MM.1S (cell line): ENCODE results near the gene PLA2G15.

Experiments
- DNase-seq: peaks from one replicate; pipeline ENCODE4 v3.0.0-alpha.2; 2015
- H2AFZ ChIP-seq: fragments of 300-600 bp; sonication (generic); 2 replicates; pipeline ENCODE4 v1.6.0; 2016; ENCODE audit warnings: antibody characterized with exemption, low read length
- H3F3A ChIP-seq: fragments of 300-600 bp; sonication (generic); 2 replicates; pipeline ENCODE4 v1.6.1; 2016; ENCODE audit warnings: mild to moderate bottlenecking, antibody characterized with exemption, low read length, moderate library complexity, mixed read lengths; ENCODE audit not compliant: insufficient read depth
- H3K27ac ChIP-seq: fragments of 300-600 bp; sonication (generic); 2 replicates; pipeline ENCODE4 v1.5.1; 2016; ENCODE audit warnings: mild to moderate bottlenecking, low read length
- H3K27me3 ChIP-seq: fragments of 300-600 bp; sonication (generic); replicated peaks from 2 replicates; pipeline ENCODE4 v1.6.0; 2016; ENCODE audit warnings: low read length; ENCODE audit not compliant: insufficient read depth
- H3K36me3 ChIP-seq: fragments of 300-600 bp; sonication (generic); replicated peaks from 2 replicates; pipeline ENCODE4 v1.6.1; 2016; ENCODE audit warnings: mild to moderate bottlenecking, low read length, mixed read lengths; ENCODE audit not compliant: insufficient read depth
- H3K4me1 ChIP-seq: fragments of 300-600 bp; sonication (generic); 2 replicates; pipeline ENCODE4 v1.6.1; 2016; ENCODE audit warnings: low read length, mixed read lengths
- H3K4me2 ChIP-seq: fragments of 300-600 bp; sonication (generic); 2 replicates; pipeline ENCODE4 v1.6.0; 2016; ENCODE audit warnings: low read depth, low read length
- H3K4me3 ChIP-seq: fragments of 300-600 bp; sonication (generic); 2 replicates; pipeline ENCODE4 v1.5.1; 2016; ENCODE audit warnings: low read length, mixed read lengths
- H3K79me2 ChIP-seq: fragments of 300-600 bp; sonication (generic); 2 replicates; pipeline ENCODE4 v1.6.1; 2016; ENCODE audit warnings: mixed run types, low read length, mixed read lengths
- H3K9ac ChIP-seq: fragments of 300-600 bp; sonication (generic); 2 replicates; pipeline ENCODE4 v1.6.1; 2016; ENCODE audit warnings: low read length, mixed read lengths
- H3K9me2 ChIP-seq: fragments of 300-600 bp; sonication (generic); replicated peaks from 2 replicates; pipeline ENCODE4 v1.6.1; 2016; ENCODE audit warnings: mild to moderate bottlenecking, low read length, mixed read lengths; ENCODE audit not compliant: insufficient read depth
- H3K9me3 ChIP-seq: fragments of 300-600 bp; sonication (generic); replicated peaks from 2 replicates; pipeline ENCODE4 v1.6.1; 2016; ENCODE audit warnings: mild to moderate bottlenecking, low read length, mixed read lengths; ENCODE audit not compliant: insufficient read depth
- H4K20me1 ChIP-seq: fragments of 300-600 bp; sonication (generic); 2 replicates; pipeline ENCODE4 v1.6.1; 2016; ENCODE audit warnings: mild to moderate bottlenecking, low read length, moderate library complexity, mixed read lengths; ENCODE audit not compliant: insufficient read depth
- CTCF ChIP-seq: fragments of 300-600 bp; sonication (generic); IDR thresholded peaks from 2 replicates; pipeline ENCODE4 v1.5.1; 2016; ENCODE audit warnings: antibody characterized with exemption, low read length, mixed read lengths
- EZH2 ChIP-seq: fragments of 300-600 bp; sonication (generic); optimal IDR thresholded peaks from 2 replicates; pipeline ENCODE3; 2017; ENCODE audit warnings: low read depth, mild to moderate bottlenecking, antibody characterized with exemption, low read length, mixed read lengths
- EZH2phosphoT487 ChIP-seq: fragments of 300-600 bp; sonication (generic); IDR thresholded peaks from 2 replicates; pipeline ENCODE4 v1.6.1; 2018; ENCODE audit warnings: antibody characterized with exemption, low read length

Gene PLA2G15

GRCh38 chr16:68257906-68258800, 13.0 kb downstream of the PLA2G15 start:
- no peaks in the 10 kb centered on the region for H3K27me3 ChIP-seq
- H4K20me1 ChIP-seq = no peaks in the 10 kb centered on the region
- H3K4me2 ChIP-seq = peak overlapping the region; percentile 63
- peaks cover 11% of the 10 kb centered on the region for H3K36me3 ChIP-seq
- no peak for TF ChIP-seq CTCF
- TF ChIP-seq EZH2 = no peak
- TF ChIP-seq EZH2phosphoT487 = no peak
- peak overlapping the region; percentile 64 for H3K9ac ChIP-seq
- H3K4me1 ChIP-seq = peaks cover 78% of the 10 kb centered on the region
- DNase-seq = peak; percentile 62
- H3K27ac ChIP-seq = peak overlapping the region; percentile 98
- H3K9me3 ChIP-seq = no peaks in the 10 kb centered on the region
- no peak overlapping the region for H2AFZ ChIP-seq
- no peaks in the 10 kb centered on the region for H3K9me2 ChIP-seq
- peaks cover 72% of the 10 kb centered on the region for H3K79me2 ChIP-seq
- peaks cover 48% of the 10 kb centered on the region for H3F3A ChIP-seq
- peak overlapping the region; percentile 26; the same call in 1 of the 2 replicates for H3K4me3 ChIP-seq

GRCh38 chr16:68259007-68259825, 14.0 kb downstream of the PLA2G15 start:
- Histone ChIP-seq H3K27me3 (no peaks in the 10 kb centered on the region), H3K4me3 (no peak overlapping the region), H3K79me2 (peaks cover 74% of the 10 kb centered on the region), H3K4me1 (peaks cover 76% of the 10 kb centered on the region), H4K20me1 (no peaks in the 10 kb centered on the region), H3F3A (peaks cover 48% of the 10 kb centered on the region), H3K4me2 (no peak overlapping the region), H3K36me3 (peaks cover 11% of the 10 kb centered on the region), H3K9me2 (no peaks in the 10 kb centered on the region), H3K27ac (peak overlapping the region; percentile 98; the same call in 1 of the 2 replicates), H3K9ac (no peak overlapping the region), H3K9me3 (no peaks in the 10 kb centered on the region), H2AFZ (no peak overlapping the region)
- no peak for DNase-seq
- TF ChIP-seq EZH2 (no peak), CTCF (no peak), EZH2phosphoT487 (no peak)

DNA sequence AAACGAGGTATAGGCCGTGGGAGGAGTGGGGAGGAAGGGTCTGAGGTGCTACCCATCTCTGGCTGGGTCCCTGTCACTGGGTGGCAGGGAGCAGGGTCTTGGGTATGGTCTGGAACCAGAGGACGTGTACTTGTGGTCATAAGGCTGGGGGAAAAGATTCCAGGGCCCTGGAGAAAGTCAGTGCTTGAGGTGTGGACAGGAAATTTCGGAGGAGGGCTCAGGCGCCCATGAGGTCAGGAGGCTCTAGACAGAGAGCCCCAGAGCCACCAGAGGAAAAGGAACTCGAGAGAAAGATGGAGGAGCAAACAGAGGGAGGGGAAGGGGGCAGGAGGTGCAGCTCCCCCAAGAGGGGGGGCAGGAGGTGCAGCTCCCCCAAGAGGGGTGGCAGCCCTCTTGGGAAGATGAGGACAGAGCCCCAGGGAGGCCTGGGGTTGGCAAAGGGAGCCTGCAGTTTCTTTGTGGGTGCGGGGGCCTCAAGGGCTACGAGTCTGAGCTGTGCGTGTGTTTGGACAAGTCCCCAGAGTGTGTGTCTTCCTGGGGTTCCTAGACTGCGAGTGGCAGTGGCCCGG, 18.5 kb downstream of the PLA2G15 start:
- TF ChIP-seq EZH2 (no peak), CTCF (no peak), EZH2phosphoT487 (no peak)
- H3K4me1 ChIP-seq = peaks cover 48% of the 10 kb centered on the region
- no peaks in the 10 kb centered on the region for H4K20me1 ChIP-seq
- peaks cover 89% of the 10 kb centered on the region for H3K79me2 ChIP-seq
- H3K9me2 ChIP-seq = no peaks in the 10 kb centered on the region
- peaks cover 28% of the 10 kb centered on the region for H3F3A ChIP-seq
- H2AFZ ChIP-seq = peak overlapping the region; percentile 63
- peak overlapping the region; percentile 79 for H3K9ac ChIP-seq
- H3K27me3 ChIP-seq = no peaks in the 10 kb centered on the region
- H3K36me3 ChIP-seq = peaks cover 10% of the 10 kb centered on the region
- peak overlapping the region; percentile 73 for H3K4me3 ChIP-seq
- H3K4me2 ChIP-seq = peak overlapping the region; percentile 96
- DNase-seq = no peak
- peak overlapping the region; percentile 75 for H3K27ac ChIP-seq
- no peaks in the 10 kb centered on the region for H3K9me3 ChIP-seq
